DOHH2 (cell line): Measurements from ENCODE around the gene LGI2.

ENCODE experiments used
- H3F3A ChIP-seq: fragments of 200-600 bp; sonication (generic), shearing (Covaris generic); 2 replicates; pipeline ENCODE4 v1.6.0; 2016; ENCODE audit warnings: antibody characterized with exemption, mild to moderate bottlenecking; ENCODE audit not compliant: control insufficient read depth, insufficient read depth
- H3K27ac ChIP-seq: fragments of 200-600 bp; sonication (generic); 2 replicates; pipeline ENCODE4 v1.5.1; 2014; ENCODE audit warnings: low read depth, mild to moderate bottlenecking, low read length, moderate library complexity
- H3K27me3 ChIP-seq: fragments of 200-600 bp; sonication (generic); 2 replicates; pipeline ENCODE4 v1.6.1; 2014; ENCODE audit warnings: mild to moderate bottlenecking, low read length, mixed read lengths; ENCODE audit not compliant: control insufficient read depth
- H3K36me3 ChIP-seq: fragments of 200-600 bp; sonication (generic); 2 replicates; pipeline ENCODE4 v1.6.1; 2014; ENCODE audit warnings: mild to moderate bottlenecking, low read length, moderate library complexity, mixed read lengths; ENCODE audit not compliant: control insufficient read depth
- H3K4me1 ChIP-seq: fragments of 200-600 bp; sonication (generic); 2 replicates; pipeline ENCODE4 v1.6.1; 2014; ENCODE audit warnings: mild to moderate bottlenecking, low read length, mixed read lengths; ENCODE audit not compliant: control insufficient read depth
- H3K4me2 ChIP-seq: fragments of 200-600 bp; sonication (generic); 2 replicates; pipeline ENCODE4 v1.6.0; 2014; ENCODE audit warnings: mild to moderate bottlenecking, low read length, moderate library complexity
- H3K4me3 ChIP-seq: fragments of 200-600 bp; sonication (generic); 2 replicates; pipeline ENCODE4 v1.5.1; 2014; ENCODE audit warnings: mild to moderate bottlenecking, low read length, mixed read lengths
- H3K79me2 ChIP-seq: fragments of 200-600 bp; sonication (generic); 2 replicates; pipeline ENCODE4 v1.6.1; 2014; ENCODE audit warnings: mild to moderate bottlenecking, low read length, mixed read lengths; ENCODE audit not compliant: control insufficient read depth
- H3K9me2 ChIP-seq: fragments of 200-600 bp; sonication (generic); replicated peaks from 2 replicates; pipeline ENCODE4 v1.6.1; 2014; ENCODE audit warnings: mild to moderate bottlenecking, low read length, mixed read lengths; ENCODE audit not compliant: control insufficient read depth
- H3K9me3 ChIP-seq: fragments of 200-600 bp; sonication (generic); 2 replicates; pipeline ENCODE4 v1.6.1; 2014; ENCODE audit warnings: antibody characterized with exemption, low read length, mixed read lengths; ENCODE audit not compliant: control insufficient read depth, insufficient read depth
- H4K20me1 ChIP-seq: fragments of 200-600 bp; sonication (generic); 2 replicates; pipeline ENCODE4 v1.6.0; 2014; ENCODE audit warnings: low read depth, mild to moderate bottlenecking, antibody characterized with exemption, low read length, moderate library complexity; ENCODE audit not compliant: control insufficient read depth, insufficient read depth
- EZH2phosphoT487 ChIP-seq: fragments of 200-600 bp; sonication (generic); IDR thresholded peaks from 2 replicates; pipeline ENCODE4 v1.6.1; 2017; ENCODE audit warnings: borderline replicate concordance, mild to moderate bottlenecking, antibody characterized with exemption, low read length, moderate library complexity, mixed read lengths
- TF ChIP-seq, protein P1 (sequence below): fragments of 200-600 bp; sonication (generic); IDR thresholded peaks from one replicate; pipeline ENCODE4 v1.5.1; 2014; ENCODE audit warnings: antibody characterized with exemption, mild to moderate bottlenecking, low read depth, low read length; ENCODE audit not compliant: poor library complexity, severe bottlenecking

The LGI2 gene

DNA sequence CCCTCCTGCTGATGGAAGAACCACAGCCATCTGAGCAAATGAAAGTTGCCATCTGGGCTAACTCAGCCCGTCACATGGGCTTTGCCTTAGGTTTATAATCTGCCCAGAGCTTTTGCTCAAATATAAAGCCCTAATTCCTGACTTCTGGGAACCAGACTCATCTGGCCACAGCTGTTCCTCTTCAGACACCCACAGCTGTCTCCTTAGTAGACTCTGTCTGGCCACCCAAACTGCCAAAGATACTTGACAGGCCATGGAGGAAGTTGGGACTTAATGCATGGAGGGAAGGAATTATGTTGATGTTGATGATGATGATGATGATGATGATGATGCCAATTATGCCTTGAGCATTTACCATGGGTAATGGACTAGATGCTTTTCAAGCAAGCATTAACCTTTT is 8.0 kb downstream of the LGI2 start:
- Histone ChIP-seq H4K20me1 (no peaks in the 10 kb centered on the region), H3K9me2 (no peaks in the 10 kb centered on the region), H3K4me3 (no peak overlapping the region), H3K9me3 (no peaks in the 10 kb centered on the region), H3K79me2 (no peaks in the 10 kb centered on the region), H3K27me3 (0 out of 2 replicates have a peak, but pooled peaks cover 3% of the 10 kb centered on the region), H3K4me1 (no peaks in the 10 kb centered on the region), H3K4me2 (no peak overlapping the region), H3F3A (no peaks in the 10 kb centered on the region), H3K36me3 (no peaks in the 10 kb centered on the region), H3K27ac (no peak overlapping the region)
- TF ChIP-seq, protein P1, sequence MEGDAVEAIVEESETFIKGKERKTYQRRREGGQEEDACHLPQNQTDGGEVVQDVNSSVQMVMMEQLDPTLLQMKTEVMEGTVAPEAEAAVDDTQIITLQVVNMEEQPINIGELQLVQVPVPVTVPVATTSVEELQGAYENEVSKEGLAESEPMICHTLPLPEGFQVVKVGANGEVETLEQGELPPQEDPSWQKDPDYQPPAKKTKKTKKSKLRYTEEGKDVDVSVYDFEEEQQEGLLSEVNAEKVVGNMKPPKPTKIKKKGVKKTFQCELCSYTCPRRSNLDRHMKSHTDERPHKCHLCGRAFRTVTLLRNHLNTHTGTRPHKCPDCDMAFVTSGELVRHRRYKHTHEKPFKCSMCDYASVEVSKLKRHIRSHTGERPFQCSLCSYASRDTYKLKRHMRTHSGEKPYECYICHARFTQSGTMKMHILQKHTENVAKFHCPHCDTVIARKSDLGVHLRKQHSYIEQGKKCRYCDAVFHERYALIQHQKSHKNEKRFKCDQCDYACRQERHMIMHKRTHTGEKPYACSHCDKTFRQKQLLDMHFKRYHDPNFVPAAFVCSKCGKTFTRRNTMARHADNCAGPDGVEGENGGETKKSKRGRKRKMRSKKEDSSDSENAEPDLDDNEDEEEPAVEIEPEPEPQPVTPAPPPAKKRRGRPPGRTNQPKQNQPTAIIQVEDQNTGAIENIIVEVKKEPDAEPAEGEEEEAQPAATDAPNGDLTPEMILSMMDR, result no peak
- TF ChIP-seq EZH2phosphoT487, result no peak

DNA sequence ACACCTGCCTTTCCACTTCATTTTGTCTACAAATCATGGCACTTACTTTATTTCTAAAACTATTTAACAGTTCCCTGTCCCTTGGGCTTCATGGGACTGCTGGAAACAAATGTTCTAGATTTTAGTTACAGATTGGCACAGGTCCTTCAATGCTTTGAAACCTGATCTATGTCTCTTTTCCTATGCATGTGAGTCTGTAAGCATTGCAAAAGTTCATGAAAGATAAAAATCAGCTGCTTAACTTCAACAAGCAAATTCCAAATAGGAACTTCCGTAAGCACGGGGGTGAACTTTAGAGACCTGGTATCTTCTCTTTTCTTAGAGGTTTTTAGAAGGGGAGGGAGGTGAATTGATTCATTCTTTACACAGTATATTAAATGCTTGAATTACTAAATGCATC is 9.5 kb downstream of the LGI2 start:
- no peaks in the 10 kb centered on the region for H3K9me3 ChIP-seq
- no peaks in the 10 kb centered on the region for H4K20me1 ChIP-seq
- H3F3A ChIP-seq, result no peaks in the 10 kb centered on the region
- 0 out of 2 replicates have a peak, but pooled peaks cover 3% of the 10 kb centered on the region for H3K27me3 ChIP-seq
- H3K79me2 ChIP-seq, result no peaks in the 10 kb centered on the region
- H3K36me3 ChIP-seq, result no peaks in the 10 kb centered on the region
- H3K4me2 ChIP-seq, result no peak overlapping the region
- H3K4me3 ChIP-seq, result no peak overlapping the region
- no peaks in the 10 kb centered on the region for H3K9me2 ChIP-seq
- TF ChIP-seq, protein P1, result no peak
- TF ChIP-seq EZH2phosphoT487, result no peak
- H3K27ac ChIP-seq, result no peak overlapping the region
- H3K4me1 ChIP-seq, result no peaks in the 10 kb centered on the region

DNA sequence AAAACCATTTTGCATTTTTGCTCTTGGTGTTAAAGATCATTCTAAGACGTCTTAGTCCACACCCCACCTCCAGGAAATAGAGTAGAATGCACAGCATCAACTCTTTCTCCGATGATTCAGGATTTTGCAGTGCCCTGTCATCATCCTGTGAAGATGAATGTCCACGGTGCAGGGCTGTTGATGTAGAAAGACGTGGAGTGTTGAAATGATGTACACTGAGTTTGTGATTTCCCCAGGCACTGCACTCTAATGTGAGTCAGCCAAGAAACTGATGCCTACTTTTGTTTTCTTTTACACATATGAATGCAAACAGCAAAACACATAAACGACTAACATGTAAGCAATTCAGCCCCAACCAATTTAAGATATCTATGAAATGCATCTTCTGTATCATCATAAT is 10.5 kb downstream of the LGI2 start:
- H3F3A ChIP-seq, result no peaks in the 10 kb centered on the region
- H3K9me3 ChIP-seq, result no peaks in the 10 kb centered on the region
- H3K4me2 ChIP-seq, result no peak overlapping the region
- H3K4me1 ChIP-seq, result no peaks in the 10 kb centered on the region
- H3K27me3 ChIP-seq, result no peaks in the 10 kb centered on the region
- TF ChIP-seq EZH2phosphoT487, result no peak
- TF ChIP-seq, protein P1, result no peak
- no peaks in the 10 kb centered on the region for H4K20me1 ChIP-seq
- H3K4me3 ChIP-seq, result no peak overlapping the region
- no peaks in the 10 kb centered on the region for H3K36me3 ChIP-seq
- H3K9me2 ChIP-seq, result no peaks in the 10 kb centered on the region
- no peaks in the 10 kb centered on the region for H3K79me2 ChIP-seq
- no peak overlapping the region for H3K27ac ChIP-seq

DNA sequence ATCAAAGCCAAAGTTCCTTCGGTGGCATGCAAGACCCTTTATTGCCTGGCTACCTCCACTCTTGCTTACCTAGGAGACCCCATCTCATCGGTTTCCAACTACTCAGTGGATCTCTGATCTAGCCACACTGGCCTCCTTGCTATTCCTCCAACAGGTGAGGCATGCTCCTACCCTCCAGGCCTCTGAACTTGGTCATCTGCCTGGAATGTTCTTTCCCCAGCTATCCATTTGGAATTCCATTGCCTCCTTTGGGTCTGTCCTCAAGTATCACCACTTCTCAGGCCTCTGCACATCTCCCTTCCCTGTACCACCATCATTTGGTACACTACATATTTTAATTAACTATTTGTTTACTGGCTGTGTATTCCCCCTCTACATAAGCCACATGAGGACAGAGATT is 11.2 kb downstream of the LGI2 start:
- no peak for TF ChIP-seq EZH2phosphoT487
- TF ChIP-seq, protein P1, result no peak
- H4K20me1 ChIP-seq, result no peaks in the 10 kb centered on the region
- no peaks in the 10 kb centered on the region for H3F3A ChIP-seq
- no peak overlapping the region for H3K4me3 ChIP-seq
- H3K4me1 ChIP-seq, result no peaks in the 10 kb centered on the region
- H3K27me3 ChIP-seq, result no peaks in the 10 kb centered on the region
- no peaks in the 10 kb centered on the region for H3K9me2 ChIP-seq
- H3K9me3 ChIP-seq, result no peaks in the 10 kb centered on the region
- no peaks in the 10 kb centered on the region for H3K36me3 ChIP-seq
- H3K79me2 ChIP-seq, result no peaks in the 10 kb centered on the region
- no peak overlapping the region for H3K27ac ChIP-seq
- H3K4me2 ChIP-seq, result no peak overlapping the region
